NCI-H2196 (cell line): ENCODE measurements around the gene ALDH5A1.

Experiments
- DNase-seq: peaks from one replicate; lab custom pipeline; 2025; ENCODE audit not compliant: unreplicated experiment; lab: John Stamatoyannopoulos, UW

The ALDH5A1 gene

GRCh38 chr6:24565196-24565595 lies 70.4 kb downstream of the ALDH5A1 start:
- DNase-seq = no peak

- DNase-seq = no peak
Measured at GRCh38 chr6:24566020-24566767, 71.4 kb downstream of the ALDH5A1 start.

GRCh38 chr6:24568683-24569082 lies 73.9 kb downstream of the ALDH5A1 start:
- no peak for DNase-seq

DNA sequence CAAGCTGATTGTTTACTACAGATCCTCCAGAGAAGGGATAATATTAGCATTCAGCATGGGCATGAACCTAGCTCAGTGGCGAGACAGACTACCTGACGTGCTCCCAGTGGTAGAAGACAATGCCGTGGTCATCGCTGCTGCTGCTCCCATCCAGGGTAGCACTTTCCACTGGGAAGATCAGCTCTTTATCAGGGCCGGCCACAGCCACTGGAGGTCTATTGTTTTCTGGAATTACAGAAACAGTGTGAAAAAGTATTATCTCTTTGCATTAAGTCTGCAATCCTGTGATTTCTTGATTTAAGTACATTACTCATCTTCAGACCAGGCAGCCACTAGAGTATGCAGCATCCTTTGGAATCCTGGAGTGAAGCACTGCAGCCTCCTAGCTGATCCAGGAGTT lies 75.0 kb downstream of the ALDH5A1 start:
- no peak for DNase-seq

DNA sequence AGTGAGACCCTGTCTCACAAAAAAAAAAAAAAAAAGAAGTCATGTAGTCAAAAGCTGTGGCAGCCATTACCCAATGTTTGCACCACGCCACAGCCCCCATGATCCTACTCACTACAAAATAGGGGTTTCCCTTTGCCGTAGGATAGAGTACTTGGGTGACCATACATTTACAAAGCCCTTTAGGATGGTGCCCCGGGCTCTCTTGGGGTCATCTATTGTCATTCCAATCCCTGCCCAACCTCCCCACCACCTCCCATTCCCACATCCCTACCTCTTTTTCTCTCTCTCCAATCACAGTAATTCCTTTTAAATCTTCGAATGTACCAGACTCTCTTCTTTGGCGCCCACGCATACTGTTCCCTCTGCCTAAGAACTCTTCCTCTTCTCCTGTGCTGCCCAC lies 76.6 kb downstream of the ALDH5A1 start:
- no peak for DNase-seq

GRCh38 chr6:24574809-24575208 lies 80.0 kb downstream of the ALDH5A1 start:
- DNase-seq = no peak

DNA sequence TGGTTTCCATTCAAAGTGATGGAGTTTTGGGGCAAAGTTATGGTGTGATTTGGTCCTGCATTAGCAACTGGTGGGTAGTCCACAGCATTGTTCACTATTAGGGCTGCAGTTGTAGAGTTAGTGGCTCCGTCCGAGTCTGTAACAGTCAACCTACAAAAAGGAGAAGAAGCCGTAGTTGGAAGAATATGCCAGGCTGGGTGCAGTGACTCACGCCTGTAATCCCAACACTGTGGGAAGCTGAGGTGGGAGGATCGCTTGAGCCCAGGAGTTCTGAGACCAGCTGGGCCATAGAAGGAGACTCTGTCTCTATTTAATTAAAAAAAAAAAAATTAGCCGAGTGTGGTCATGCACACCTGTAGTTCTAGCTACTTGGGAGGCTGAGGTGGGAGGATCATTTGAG lies 81.7 kb downstream of the ALDH5A1 start:
- no peak for DNase-seq

DNA sequence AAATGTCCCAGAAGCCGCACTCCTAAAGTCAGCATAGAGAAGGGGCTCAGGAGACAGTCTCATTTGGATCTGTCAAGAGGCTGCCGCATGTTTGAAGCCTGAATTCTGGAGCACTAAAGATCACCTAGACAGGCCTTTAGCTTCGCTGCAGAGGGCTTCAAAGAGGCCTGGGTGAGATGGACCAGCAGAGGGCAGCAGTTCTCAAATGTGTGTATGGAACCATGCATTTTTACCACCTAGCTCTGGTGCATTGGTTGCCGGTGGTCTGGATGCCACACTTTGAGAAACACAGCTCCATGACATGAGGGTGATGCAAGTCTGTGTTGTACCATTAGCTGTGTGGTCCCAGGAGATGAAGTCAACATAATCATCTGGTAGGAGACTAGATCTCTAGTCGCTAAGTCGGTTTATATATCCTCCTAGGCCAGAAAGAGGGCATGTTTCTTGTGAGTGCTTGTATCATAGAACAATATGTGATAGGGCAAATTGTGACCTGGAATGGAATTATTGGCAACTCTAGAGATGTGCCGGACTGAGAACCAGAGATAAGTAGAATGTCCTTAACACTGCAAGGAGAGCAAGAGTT lies 86.4 kb downstream of the ALDH5A1 start:
- DNase-seq = peak; percentile 75

GRCh38 chr6:24583463-24584381 lies 89.0 kb downstream of the ALDH5A1 start:
- DNase-seq = peak; percentile 83

GRCh38 chr6:24584382-24584720 lies 89.6 kb downstream of the ALDH5A1 start:
- no peak for DNase-seq
